Ovary (tissue), 3 donors: ENCODE measurements around the gene PSME1.

ENCODE experiments used
- CTCF ChIP-seq, 3 donors: fragments of 450-650 bp in 2 of 3; fragments of 200-600 bp in 1 of 3; IDR thresholded peaks; one replicate each; pipeline versions ENCODE4 v1.5.1 to v1.8.0; 2016 to 2022; ENCODE audit warnings: antibody characterized with exemption in 3 of 3, mild to moderate bottlenecking in 1 of 3
- EP300 ChIP-seq: sonication (generic); formaldehyde crosslinking; IDR thresholded peaks from one replicate; pipeline ENCODE4 v1.6.1; 2017; ENCODE audit warnings: antibody characterized with exemption
- POLR2A ChIP-seq: fragments of 450-650 bp; IDR thresholded peaks from one replicate; pipeline ENCODE4 v1.6.1; 2017; ENCODE audit warnings: antibody characterized with exemption, mild to moderate bottlenecking, moderate library complexity
- donor health status: DM: no; HTN: no; CAD: no.

GRCh38 chr14:24113379-24113800, 22.6 kb upstream of the PSME1 start:
- TF ChIP-seq CTCF (IDR thresholded peaks at IDR 0.05) (no peak), EP300 (no peak), POLR2A (no peak)
